Ishikawa (cell line): ENCODE results near the gene SPARCL1.
A peak's percentile ranks its signal among the peaks of the same experiment; 100 is the strongest.

ENCODE experiments used
- CEBPB ChIP-seq: IDR thresholded peaks from 2 replicates; pipeline ENCODE4 v1.6.1; 2012
- CREB1 ChIP-seq: IDR thresholded peaks from 2 replicates; pipeline ENCODE4 v1.6.1; 2012; ENCODE audit warnings: low read depth
- EGR1 ChIP-seq: IDR thresholded peaks from 2 replicates; pipeline ENCODE4 v1.6.1; 2012
- EP300 ChIP-seq: IDR thresholded peaks from 2 replicates; pipeline ENCODE4 v1.6.1; 2012; ENCODE audit warnings: borderline replicate concordance
- FOXM1 ChIP-seq: IDR thresholded peaks from 2 replicates; pipeline ENCODE4 v1.6.1; 2012; ENCODE audit warnings: low read depth, borderline replicate concordance
- MAX ChIP-seq: IDR thresholded peaks from 2 replicates; pipeline ENCODE4 v1.6.1; 2012
- NFIC ChIP-seq: IDR thresholded peaks from 2 replicates; pipeline ENCODE4 v1.6.1; 2012
- RAD21 ChIP-seq: IDR thresholded peaks from 2 replicates; pipeline ENCODE4 v1.6.1; 2012; ENCODE audit warnings: low read depth
- TAF1 ChIP-seq: IDR thresholded peaks from 2 replicates; pipeline ENCODE4 v1.6.1; 2012; ENCODE audit warnings: low read depth, mild to moderate bottlenecking
- TCF12 ChIP-seq: IDR thresholded peaks from 2 replicates; pipeline ENCODE4 v1.6.1; 2012; ENCODE audit warnings: low read depth
- TEAD4 ChIP-seq: IDR thresholded peaks from 2 replicates; pipeline ENCODE4 v1.6.1; 2012
- YY1 ChIP-seq: IDR thresholded peaks from 2 replicates; pipeline ENCODE4 v1.6.1; 2012; ENCODE audit warnings: low read depth
- ZBTB7A ChIP-seq: IDR thresholded peaks from 2 replicates; pipeline ENCODE4 v1.6.1; 2012; ENCODE audit warnings: low read depth
- TF ChIP-seq, protein P1 (sequence below): IDR thresholded peaks from 2 replicates; pipeline ENCODE4 v1.6.1; 2012; ENCODE audit warnings: low read depth, mild to moderate bottlenecking
- TF ChIP-seq, protein P2 (sequence below): IDR thresholded peaks from 2 replicates; pipeline ENCODE4 v1.6.1; 2012

SPARCL1 gene

GRCh38 chr4:87465739-87466366, 63.3 kb downstream of the SPARCL1 start:
- TF ChIP-seq, protein P1, sequence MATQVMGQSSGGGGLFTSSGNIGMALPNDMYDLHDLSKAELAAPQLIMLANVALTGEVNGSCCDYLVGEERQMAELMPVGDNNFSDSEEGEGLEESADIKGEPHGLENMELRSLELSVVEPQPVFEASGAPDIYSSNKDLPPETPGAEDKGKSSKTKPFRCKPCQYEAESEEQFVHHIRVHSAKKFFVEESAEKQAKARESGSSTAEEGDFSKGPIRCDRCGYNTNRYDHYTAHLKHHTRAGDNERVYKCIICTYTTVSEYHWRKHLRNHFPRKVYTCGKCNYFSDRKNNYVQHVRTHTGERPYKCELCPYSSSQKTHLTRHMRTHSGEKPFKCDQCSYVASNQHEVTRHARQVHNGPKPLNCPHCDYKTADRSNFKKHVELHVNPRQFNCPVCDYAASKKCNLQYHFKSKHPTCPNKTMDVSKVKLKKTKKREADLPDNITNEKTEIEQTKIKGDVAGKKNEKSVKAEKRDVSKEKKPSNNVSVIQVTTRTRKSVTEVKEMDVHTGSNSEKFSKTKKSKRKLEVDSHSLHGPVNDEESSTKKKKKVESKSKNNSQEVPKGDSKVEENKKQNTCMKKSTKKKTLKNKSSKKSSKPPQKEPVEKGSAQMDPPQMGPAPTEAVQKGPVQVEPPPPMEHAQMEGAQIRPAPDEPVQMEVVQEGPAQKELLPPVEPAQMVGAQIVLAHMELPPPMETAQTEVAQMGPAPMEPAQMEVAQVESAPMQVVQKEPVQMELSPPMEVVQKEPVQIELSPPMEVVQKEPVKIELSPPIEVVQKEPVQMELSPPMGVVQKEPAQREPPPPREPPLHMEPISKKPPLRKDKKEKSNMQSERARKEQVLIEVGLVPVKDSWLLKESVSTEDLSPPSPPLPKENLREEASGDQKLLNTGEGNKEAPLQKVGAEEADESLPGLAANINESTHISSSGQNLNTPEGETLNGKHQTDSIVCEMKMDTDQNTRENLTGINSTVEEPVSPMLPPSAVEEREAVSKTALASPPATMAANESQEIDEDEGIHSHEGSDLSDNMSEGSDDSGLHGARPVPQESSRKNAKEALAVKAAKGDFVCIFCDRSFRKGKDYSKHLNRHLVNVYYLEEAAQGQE, result no peak
- TF ChIP-seq CREB1 (no peak), RAD21 (peak; percentile 70)

DNA sequence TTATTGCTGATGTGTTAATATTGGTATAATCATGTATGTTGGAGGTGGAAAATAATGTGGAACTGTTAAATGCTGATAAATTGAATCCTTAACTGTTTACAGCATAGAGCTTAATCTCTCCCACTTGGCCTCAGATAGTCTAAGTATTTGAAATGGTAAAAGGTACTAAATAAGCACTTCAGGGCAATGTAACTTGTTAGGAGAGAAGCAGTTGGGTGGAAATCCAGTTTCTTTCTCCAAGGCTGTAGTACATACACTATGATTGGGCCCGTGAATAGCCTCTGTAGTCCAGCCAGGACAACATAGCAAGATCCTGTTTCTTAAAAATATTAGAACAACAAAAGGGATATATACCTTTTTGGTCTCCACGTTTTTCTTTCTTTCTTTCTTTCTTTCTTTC, 67.1 kb downstream of the SPARCL1 start:
- TF ChIP-seq, protein P2, sequence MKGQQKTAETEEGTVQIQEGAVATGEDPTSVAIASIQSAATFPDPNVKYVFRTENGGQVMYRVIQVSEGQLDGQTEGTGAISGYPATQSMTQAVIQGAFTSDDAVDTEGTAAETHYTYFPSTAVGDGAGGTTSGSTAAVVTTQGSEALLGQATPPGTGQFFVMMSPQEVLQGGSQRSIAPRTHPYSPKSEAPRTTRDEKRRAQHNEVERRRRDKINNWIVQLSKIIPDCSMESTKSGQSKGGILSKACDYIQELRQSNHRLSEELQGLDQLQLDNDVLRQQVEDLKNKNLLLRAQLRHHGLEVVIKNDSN, result no peak
- TF ChIP-seq TEAD4, result no peak
- TF ChIP-seq MAX, result no peak
- TF ChIP-seq CEBPB, result no peak
- TF ChIP-seq, protein P1, result no peak
- no peak for TF ChIP-seq NFIC

GRCh38 chr4:87461281-87461700, 67.9 kb downstream of the SPARCL1 start:
- TF ChIP-seq TCF12, result no peak
- TF ChIP-seq, protein P1, result no peak
- TF ChIP-seq NFIC, result no peak
- TF ChIP-seq MAX, result no peak
- TF ChIP-seq TAF1, result no peak
- no peak for TF ChIP-seq EGR1
- TF ChIP-seq RAD21, result no peak

DNA sequence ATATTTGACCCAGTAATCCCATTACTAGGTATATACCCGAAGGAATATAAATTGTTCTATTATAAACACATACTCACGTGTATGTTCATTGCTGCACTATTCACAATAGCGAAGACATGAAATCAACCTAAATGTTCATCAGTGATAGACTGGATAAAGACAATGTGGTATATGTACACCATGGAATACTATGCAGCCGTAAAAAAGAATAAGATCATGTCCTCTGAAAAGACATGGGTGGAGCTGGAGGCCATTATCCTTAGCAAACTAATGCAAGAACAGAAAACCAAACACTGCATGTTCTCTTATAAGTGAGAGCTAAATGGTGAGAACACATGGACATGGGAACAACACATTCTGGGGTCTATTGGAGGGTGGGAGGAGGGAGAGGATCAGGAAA, 70.3 kb downstream of the SPARCL1 start:
- no peak for TF ChIP-seq RAD21

GRCh38 chr4:87451537-87451936, 77.6 kb downstream of the SPARCL1 start:
- TF ChIP-seq MAX, result no peak
- no peak for TF ChIP-seq CREB1
- TF ChIP-seq TCF12, result no peak
- no peak for TF ChIP-seq ZBTB7A
- no peak for TF ChIP-seq RAD21
- no peak for TF ChIP-seq EP300
- no peak for TF ChIP-seq TEAD4
- no peak for TF ChIP-seq YY1
- TF ChIP-seq, protein P2, result no peak

- TF ChIP-seq CREB1, result no peak
- no peak for TF ChIP-seq FOXM1
- TF ChIP-seq MAX, result no peak
- TF ChIP-seq, protein P1, result no peak
- TF ChIP-seq, protein P2, result no peak
- TF ChIP-seq ZBTB7A, result no peak
- no peak for TF ChIP-seq YY1
- no peak for TF ChIP-seq TCF12
- no peak for TF ChIP-seq CEBPB
- no peak for TF ChIP-seq EP300
- no peak for TF ChIP-seq RAD21
- TF ChIP-seq NFIC, result no peak
- TF ChIP-seq EGR1, result no peak
- TF ChIP-seq TAF1, result no peak
Observed at GRCh38 chr4:87445964-87446363, 83.2 kb downstream of the SPARCL1 start.
